ENCODE results near the gene TAOK3.

- TF ChIP-seq POLR2A (IDR thresholded peaks at IDR 0.05) (no peak), CTCF (IDR thresholded peaks at IDR 0.05) (no peak), EP300 (IDR thresholded peaks at IDR 0.05) (no peak)
These were observed 135.5 kb downstream of the TAOK3 start for GRCh38 chr12:118237052-118237665.

Data from suprapubic skin (tissue), 3 donors.